Upper lobe of left lung (tissue), 4 donors: ENCODE measurements around the gene GEMIN2.
"Not testable (repeated sequence)": the region's sequence is repeated elsewhere in the genome, so short reads cannot be mapped to it uniquely, and the experiment has no call there.

Experiments used
- POLR2A ChIP-seq, 4 donors: fragments of 450-650 bp; IDR thresholded peaks; one replicate each; pipeline ENCODE4 v1.5.1; 2016 to 2017; ENCODE audit warnings: antibody characterized with exemption in 4 of 4, mild to moderate bottlenecking in 2 of 4
- TF ChIP-seq, protein P1 (sequence below), 6 experiments: fragments of 450-650 bp in 4 of 6; fragments of 200-600 bp in 2 of 6; sonication (generic) in 2 of 6; IDR thresholded peaks; one replicate each; pipeline ENCODE4 v1.5.1; 2016 to 2019; ENCODE audit warnings: antibody characterized with exemption in 6 of 6

DNA sequence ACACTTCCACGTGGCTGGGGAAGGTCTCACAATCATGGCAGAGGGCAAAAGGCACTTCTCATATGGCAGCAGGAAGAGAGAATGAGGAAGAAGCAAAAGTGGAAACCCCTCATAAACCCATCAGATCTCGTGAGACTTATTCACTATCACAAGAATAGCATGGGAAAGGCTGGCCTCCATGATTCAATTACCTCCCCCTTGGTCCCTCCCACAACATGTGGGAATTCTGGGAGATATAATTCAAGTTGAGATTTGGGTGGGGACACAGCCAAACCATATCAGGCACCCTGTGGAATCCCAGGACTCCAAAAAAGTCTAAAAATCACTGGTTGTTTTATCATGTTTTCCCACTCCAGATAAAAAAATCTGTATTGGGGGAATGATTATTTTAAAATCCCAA is 29.1 kb downstream of the GEMIN2 start:
- TF ChIP-seq, protein P1, sequence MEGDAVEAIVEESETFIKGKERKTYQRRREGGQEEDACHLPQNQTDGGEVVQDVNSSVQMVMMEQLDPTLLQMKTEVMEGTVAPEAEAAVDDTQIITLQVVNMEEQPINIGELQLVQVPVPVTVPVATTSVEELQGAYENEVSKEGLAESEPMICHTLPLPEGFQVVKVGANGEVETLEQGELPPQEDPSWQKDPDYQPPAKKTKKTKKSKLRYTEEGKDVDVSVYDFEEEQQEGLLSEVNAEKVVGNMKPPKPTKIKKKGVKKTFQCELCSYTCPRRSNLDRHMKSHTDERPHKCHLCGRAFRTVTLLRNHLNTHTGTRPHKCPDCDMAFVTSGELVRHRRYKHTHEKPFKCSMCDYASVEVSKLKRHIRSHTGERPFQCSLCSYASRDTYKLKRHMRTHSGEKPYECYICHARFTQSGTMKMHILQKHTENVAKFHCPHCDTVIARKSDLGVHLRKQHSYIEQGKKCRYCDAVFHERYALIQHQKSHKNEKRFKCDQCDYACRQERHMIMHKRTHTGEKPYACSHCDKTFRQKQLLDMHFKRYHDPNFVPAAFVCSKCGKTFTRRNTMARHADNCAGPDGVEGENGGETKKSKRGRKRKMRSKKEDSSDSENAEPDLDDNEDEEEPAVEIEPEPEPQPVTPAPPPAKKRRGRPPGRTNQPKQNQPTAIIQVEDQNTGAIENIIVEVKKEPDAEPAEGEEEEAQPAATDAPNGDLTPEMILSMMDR (IDR thresholded peaks at IDR 0.05) = not testable (repeated sequence)
- not testable (repeated sequence) for TF ChIP-seq POLR2A (IDR thresholded peaks at IDR 0.05)
